ENCODE measurements around the gene GADD45A. TPM values are rescaled to one million over a fixed set of nuclear protein-coding genes. Genes with fewer than 3 reads are reported as not detected.

GADD45A gene
- polyA plus RNA-seq, 1 donor (not counting 4 experiments of a cell fraction or from before 2014, with no cell fraction given), result 151 TPM

GRCh38 chr1:67722292-67722944 is 37.4 kb downstream of the GADD45A start:
- H4K20me1 ChIP-seq (ENCODE audit: control insufficient read depth, extremely low read depth, insufficient read depth, low read length), result no peaks in the 10 kb centered on the region
- no peaks in the 10 kb centered on the region for H3K27me3 ChIP-seq (ENCODE audit: control insufficient read depth, extremely low read depth, insufficient read depth, low read length)
- H3K27ac ChIP-seq (ENCODE audit: control insufficient read depth, insufficient read depth, low read length), result no peak overlapping the region
- H2AFZ ChIP-seq (ENCODE audit: control insufficient read depth, low read length), result no peak overlapping the region
- H3K4me2 ChIP-seq (ENCODE audit: control insufficient read depth, extremely low read depth, insufficient read depth, low read depth, low read length), result no peak overlapping the region
- H3K36me3 ChIP-seq (ENCODE audit: control insufficient read depth in 2 of 2, extremely low read depth in 1 of 2, insufficient read depth in 2 of 2, low read length in 2 of 2), result peaks cover 0 to 3% of the 10 kb centered on the region in 2 experiments
- TF ChIP-seq CTCF (optimal IDR thresholded peaks at IDR 0.05 in 1 of 3, IDR thresholded peaks at IDR 0.05 in 1 of 3, conservative IDR thresholded peaks at IDR 0.05 in 1 of 3; ENCODE audit: extremely low read depth in 1 of 3, insufficient read depth in 2 of 3, low read length in 3 of 3) (no peak), EZH2 (IDR thresholded peaks at IDR 0.05; ENCODE audit: low read length) (no peak)
- no peaks in the 10 kb centered on the region for H3K9me1 ChIP-seq (ENCODE audit: control insufficient read depth, extremely low read depth, insufficient read depth, low read length)
- H3K79me2 ChIP-seq (ENCODE audit: control insufficient read depth, insufficient read depth, low read length), result peaks cover 45% of the 10 kb centered on the region
- no peaks in the 10 kb centered on the region for H3K9me3 ChIP-seq (ENCODE audit: control insufficient read depth, low read depth, low read length)
- dilution Hi-C loops (cut with MboI; ENCODE audit: extremely low pct_ligation_motif_present, low sequenced_read_pairs), result no loop called here
- no peak overlapping the region for H3K4me3 ChIP-seq (ENCODE audit: control insufficient read depth in 2 of 3, extremely low read depth in 1 of 3, insufficient read depth in 2 of 3, low read depth in 1 of 3, low read length in 3 of 3)
- no peak for DNase-seq (ENCODE audit: low read depth, low spot score)
- FAIRE-seq, result no peak
- H3K4me1 ChIP-seq (ENCODE audit: control insufficient read depth, extremely low read depth, insufficient read depth, low read length), result peaks cover 69% of the 10 kb centered on the region
- no peak overlapping the region for H3K9ac ChIP-seq (ENCODE audit: control insufficient read depth, extremely low read depth, insufficient read depth, low read length)

DNA sequence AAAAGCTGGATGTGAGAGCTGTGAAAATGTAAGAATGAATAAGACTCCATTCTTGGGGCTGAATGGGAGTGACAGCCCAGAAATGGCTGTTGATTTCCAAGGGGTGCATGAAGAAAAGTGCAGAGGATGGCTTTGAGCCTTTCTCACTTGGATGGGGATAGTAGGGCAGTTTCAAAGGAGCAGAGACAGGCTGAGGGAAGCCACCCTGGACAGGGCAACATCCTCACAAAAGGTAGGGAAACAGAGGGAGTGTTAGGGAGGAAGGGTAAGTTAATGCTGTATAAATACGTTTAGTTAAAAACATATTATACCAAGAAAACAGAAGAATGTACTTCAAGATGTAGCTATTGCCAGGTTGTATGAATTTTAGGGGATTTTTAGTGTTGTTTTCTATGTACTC is 38.1 kb downstream of the GADD45A start:
- Histone ChIP-seq H3K4me2 (ENCODE audit: control insufficient read depth, extremely low read depth, insufficient read depth, low read depth, low read length) (peak overlapping the region; percentile 15), H2AFZ (ENCODE audit: control insufficient read depth, low read length) (no peak overlapping the region), H3K4me3 (ENCODE audit: control insufficient read depth in 2 of 3, extremely low read depth in 1 of 3, insufficient read depth in 2 of 3, low read depth in 1 of 3, low read length in 3 of 3) (no peak overlapping the region), H3K9ac (ENCODE audit: control insufficient read depth, extremely low read depth, insufficient read depth, low read length) (peak overlapping the region; percentile 18), H3K4me1 (ENCODE audit: control insufficient read depth, extremely low read depth, insufficient read depth, low read length) (peaks cover 62% of the 10 kb centered on the region), H3K27ac (ENCODE audit: control insufficient read depth, insufficient read depth, low read length) (peak overlapping the region; percentile 89), H4K20me1 (ENCODE audit: control insufficient read depth, extremely low read depth, insufficient read depth, low read length) (no peaks in the 10 kb centered on the region), H3K27me3 (ENCODE audit: control insufficient read depth, extremely low read depth, insufficient read depth, low read length) (no peaks in the 10 kb centered on the region), H3K9me3 (ENCODE audit: control insufficient read depth, low read depth, low read length) (no peaks in the 10 kb centered on the region), H3K36me3 (ENCODE audit: control insufficient read depth in 2 of 2, extremely low read depth in 1 of 2, insufficient read depth in 2 of 2, low read length in 2 of 2) (peaks cover under 1 to 3% of the 10 kb centered on the region in 2 experiments), H3K9me1 (ENCODE audit: control insufficient read depth, extremely low read depth, insufficient read depth, low read length) (no peaks in the 10 kb centered on the region), H3K79me2 (ENCODE audit: control insufficient read depth, insufficient read depth, low read length) (peaks cover 44% of the 10 kb centered on the region)
- TF ChIP-seq EZH2 (IDR thresholded peaks at IDR 0.05; ENCODE audit: low read length), result no peak
- no peak for TF ChIP-seq CTCF (optimal IDR thresholded peaks at IDR 0.05 in 1 of 3, IDR thresholded peaks at IDR 0.05 in 1 of 3, conservative IDR thresholded peaks at IDR 0.05 in 1 of 3; ENCODE audit: extremely low read depth in 1 of 3, insufficient read depth in 2 of 3, low read length in 3 of 3)
- dilution Hi-C loops (cut with MboI; ENCODE audit: extremely low pct_ligation_motif_present, low sequenced_read_pairs), result no loop called here
- no peak for FAIRE-seq
- DNase-seq (ENCODE audit: low read depth, low spot score), result no peak

Data from keratinocyte (primary cell).